Stimulated activated CD4-positive, alpha-beta T cell treated with anti-CD3 and anti-CD28 coated beads, Interleukin-4, amount 100 ng/mL, for 1 hour (primary cell): ENCODE data around the gene NHLRC1.
"Not testable (repeated sequence)": the region's sequence is repeated elsewhere in the genome, so short reads cannot be mapped to it uniquely, and the experiment has no call there.

ENCODE experiments used
- DNase-seq: peaks from one replicate; pipeline ENCODE4 v3.0.0-alpha.2; 2020

NHLRC1 gene

GRCh38 chr6:18122128-18123093 is at the start of gene NHLRC1:
NHLRC1 (minus strand) TSS chr6:18122677; CDS start chr6:18122606, 71 bp downstream.
- DNase-seq, result peak; percentile 78

- DNase-seq, result no peak
Observed at GRCh38 chr6:18171871-18172270, 49.4 kb upstream of the NHLRC1 start.

- no peak for DNase-seq
Observed at GRCh38 chr6:18168264-18168663, 45.8 kb upstream of the NHLRC1 start.

- DNase-seq, result no peak
Observed at GRCh38 chr6:18166312-18167036, 44.0 kb upstream of the NHLRC1 start.

GRCh38 chr6:18165751-18166150 is 43.3 kb upstream of the NHLRC1 start:
- DNase-seq, result no peak

GRCh38 chr6:18162401-18162800 is 39.9 kb upstream of the NHLRC1 start:
- no peak for DNase-seq

GRCh38 chr6:18161431-18161830 is 39.0 kb upstream of the NHLRC1 start:
- DNase-seq, result no peak

- DNase-seq, result no peak
Observed at GRCh38 chr6:18160911-18161310, 38.4 kb upstream of the NHLRC1 start.

- peak; percentile 36 for DNase-seq
Observed at GRCh38 chr6:18155864-18156421, 33.5 kb upstream of the NHLRC1 start.

- DNase-seq, result peak; percentile 97
Observed at GRCh38 chr6:18155150-18155863, 32.8 kb upstream of the NHLRC1 start, which contains the start of gene KDM1B. KDM1B (plus strand) TSS chr6:18155422; CDS start chr6:18159896, 4,474 bp downstream.

GRCh38 chr6:18154507-18155149 is 32.2 kb upstream of the NHLRC1 start, which contains the start of gene TPMT:
TPMT (minus strand) TSS chr6:18155077; CDS start chr6:18149127, 5,950 bp downstream.
- no peak for DNase-seq

- no peak for DNase-seq
Observed at GRCh38 chr6:18153311-18153703, 30.8 kb upstream of the NHLRC1 start.

GRCh38 chr6:18151801-18152200 is 29.3 kb upstream of the NHLRC1 start:
- DNase-seq, result no peak

GRCh38 chr6:18151391-18151790 is 28.9 kb upstream of the NHLRC1 start:
- not testable (repeated sequence) for DNase-seq

GRCh38 chr6:18148304-18149025 is 26.0 kb upstream of the NHLRC1 start:
- DNase-seq, result no peak

GRCh38 chr6:18147616-18148015 is 25.1 kb upstream of the NHLRC1 start:
- no peak for DNase-seq

- no peak for DNase-seq
Observed at GRCh38 chr6:18147160-18147559, 24.7 kb upstream of the NHLRC1 start.

- DNase-seq, result no peak
Observed at GRCh38 chr6:18142591-18142861, 20.0 kb upstream of the NHLRC1 start.

- no peak for DNase-seq
Observed at GRCh38 chr6:18141805-18142590, 19.5 kb upstream of the NHLRC1 start.

GRCh38 chr6:18139935-18140621 is 17.6 kb upstream of the NHLRC1 start:
- no peak for DNase-seq
